VCaP (cell line): ENCODE measurements around the gene CHST5.

Experiments
- H3K27ac ChIP-seq: fragments of 450-650 bp; 2 replicates; pipeline ENCODE4 v1.5.1; 2017
- CTCF ChIP-seq: fragments of 450-650 bp; conservative IDR thresholded peaks from 2 replicates; pipeline ENCODE4 v1.5.1; 2017; ENCODE audit warnings: mild to moderate bottlenecking, moderate library complexity

The CHST5 gene

GRCh38 chr16:75497558-75497957 is 38.4 kb downstream of the CHST5 start:
- H3K27ac ChIP-seq, result no peak overlapping the region
- TF ChIP-seq CTCF, result no peak

GRCh38 chr16:75495076-75495674 is 40.7 kb downstream of the CHST5 start, which contains the start of gene CHST6:
CHST6 (minus strand) TSS chr16:75495441; CDS start chr16:75479828, 15,613 bp downstream.
- no peak for TF ChIP-seq CTCF
- no peak within 1 kb of the TSS for H3K27ac ChIP-seq

- TF ChIP-seq CTCF, result no peak
- H3K27ac ChIP-seq, result no peak overlapping the region
These were observed 41.2 kb downstream of the CHST5 start for GRCh38 chr16:75494661-75495075.

GRCh38 chr16:75494184-75494583 is 41.7 kb downstream of the CHST5 start:
- no peak for TF ChIP-seq CTCF
- no peak overlapping the region for H3K27ac ChIP-seq

- peak; percentile 56 for TF ChIP-seq CTCF
- peak overlapping the region; percentile 69 for H3K27ac ChIP-seq
These were observed 44.0 kb downstream of the CHST5 start for GRCh38 chr16:75491876-75492275.

- no peak for TF ChIP-seq CTCF
These were observed 47.6 kb downstream of the CHST5 start for GRCh38 chr16:75488322-75488721.

GRCh38 chr16:75486676-75487313 is 49.1 kb downstream of the CHST5 start:
- no peak overlapping the region for H3K27ac ChIP-seq

More at GRCh38 chr16:75488322-75488721, 47.6 kb downstream of the CHST5 start:
- no peak overlapping the region for H3K27ac ChIP-seq

More at GRCh38 chr16:75486676-75487313, 49.1 kb downstream of the CHST5 start:
- no peak for TF ChIP-seq CTCF
